IPS DF 4.7 (cell line): ENCODE results near the gene GDF15.
"Not testable (repeated sequence)": the region's sequence is repeated elsewhere in the genome, so short reads cannot be mapped to it uniquely, and the experiment has no call there.

Source experiments
- DNase-seq: peaks from one replicate; pipeline ENCODE4 v3.0.0-alpha.2; 2013; ENCODE audit warnings: low spot score; ENCODE audit errors: extremely low read depth

The GDF15 gene

GRCh38 chr19:18391509-18392075 lies 5.6 kb downstream of the GDF15 start:
- no peak for DNase-seq

GRCh38 chr19:18392417-18392816 lies 6.5 kb downstream of the GDF15 start:
- no peak for DNase-seq

- no peak for DNase-seq
Observed at GRCh38 chr19:18392926-18393325, 7.0 kb downstream of the GDF15 start.

GRCh38 chr19:18393836-18394235 lies 7.9 kb downstream of the GDF15 start:
- DNase-seq, result no peak

DNA sequence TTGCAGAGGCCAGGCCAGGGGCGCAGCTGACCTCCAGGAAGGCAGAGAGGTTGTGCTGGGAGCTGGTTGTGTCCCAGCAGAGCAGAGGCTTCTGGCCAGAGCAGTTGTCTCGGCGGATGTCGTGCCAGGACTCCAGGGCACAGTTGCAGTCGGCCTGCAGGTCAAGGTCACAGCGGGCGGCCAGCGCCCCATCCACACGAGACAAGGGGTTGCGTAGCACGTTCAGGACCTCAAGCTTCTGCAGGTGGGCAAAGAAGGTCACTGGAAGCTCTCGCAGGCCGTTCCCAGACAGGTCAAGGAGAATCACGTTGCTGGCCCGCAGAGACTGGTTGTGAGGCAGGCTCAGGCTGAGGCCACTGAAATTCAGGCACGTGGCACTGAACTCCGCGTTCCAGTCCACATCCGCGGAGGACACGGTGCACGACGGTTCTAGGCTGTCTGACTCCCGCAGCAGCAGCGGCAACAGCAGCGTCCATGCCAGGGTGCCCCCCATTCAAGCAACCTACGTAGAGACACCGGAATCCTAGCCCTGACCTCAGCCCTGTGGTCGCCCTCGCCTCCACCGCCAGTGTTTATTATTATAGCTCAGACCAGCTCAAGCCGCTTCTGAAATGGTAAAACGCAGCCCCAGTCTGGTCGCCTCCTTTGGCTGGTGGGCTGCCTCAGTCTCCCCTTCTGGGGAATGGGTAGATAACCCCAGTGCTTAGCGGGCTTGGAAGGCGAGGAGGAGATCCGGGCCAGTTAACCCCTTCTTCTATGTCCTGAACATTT lies 10.7 kb downstream of the GDF15 start:
- no peak for DNase-seq

- no peak for DNase-seq
Observed at GRCh38 chr19:18397242-18398202, 11.6 kb downstream of the GDF15 start, which contains the start of gene LRRC25. LRRC25 (minus strand) TSS chr19:18397622; CDS start chr19:18396963, 659 bp downstream.

- DNase-seq, result no peak
Observed at GRCh38 chr19:18399008-18399407, 13.1 kb downstream of the GDF15 start.

DNA sequence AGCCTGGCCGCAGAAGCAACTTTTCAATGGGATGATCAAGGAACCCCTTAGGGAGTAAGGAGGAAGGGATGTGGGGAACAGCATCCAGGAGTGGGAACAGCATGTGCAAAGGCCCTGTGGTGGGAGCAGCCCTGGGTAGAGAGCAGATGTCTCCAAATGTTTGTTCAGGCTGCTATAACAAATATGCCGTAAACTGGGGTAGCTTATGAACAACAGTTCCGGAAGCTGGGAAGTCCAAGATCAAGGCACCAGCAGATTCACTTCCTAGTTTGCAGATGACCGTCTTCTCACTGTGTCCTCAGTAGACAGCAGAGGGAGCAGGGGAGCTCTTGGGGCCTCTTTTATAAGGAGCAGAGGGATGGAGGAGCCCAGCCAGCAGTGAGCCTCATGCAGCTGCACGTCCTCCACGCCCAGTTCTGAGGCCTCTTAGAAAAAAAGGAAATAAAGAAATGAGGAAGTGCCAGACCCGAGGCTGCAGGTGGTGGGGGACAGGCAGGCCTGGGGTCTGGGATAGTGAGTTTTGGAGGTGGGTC lies 15.7 kb downstream of the GDF15 start:
- no peak for DNase-seq

- DNase-seq, result not testable (repeated sequence)
Observed at GRCh38 chr19:18402455-18403248, 16.7 kb downstream of the GDF15 start.

DNA sequence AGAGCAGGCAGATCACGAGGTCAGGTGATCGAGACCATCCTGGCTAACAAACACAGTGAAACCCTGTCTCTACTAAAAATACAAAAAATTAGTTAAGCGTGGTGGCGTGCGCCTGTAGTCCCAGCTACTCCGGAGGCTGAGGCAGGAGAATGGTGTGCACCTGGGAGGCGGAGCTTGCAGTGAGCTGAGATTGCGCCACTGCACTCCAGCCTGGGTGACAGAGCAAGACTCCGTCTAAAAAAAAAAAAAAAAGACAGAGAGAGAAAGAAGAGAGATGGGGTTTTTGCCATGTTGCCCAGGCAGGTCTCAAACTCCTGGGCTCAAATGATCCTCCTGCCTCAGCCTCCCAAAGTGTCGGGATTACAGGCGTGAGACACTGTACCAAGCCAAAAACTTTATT lies 19.8 kb downstream of the GDF15 start:
- not testable (repeated sequence) for DNase-seq

DNA sequence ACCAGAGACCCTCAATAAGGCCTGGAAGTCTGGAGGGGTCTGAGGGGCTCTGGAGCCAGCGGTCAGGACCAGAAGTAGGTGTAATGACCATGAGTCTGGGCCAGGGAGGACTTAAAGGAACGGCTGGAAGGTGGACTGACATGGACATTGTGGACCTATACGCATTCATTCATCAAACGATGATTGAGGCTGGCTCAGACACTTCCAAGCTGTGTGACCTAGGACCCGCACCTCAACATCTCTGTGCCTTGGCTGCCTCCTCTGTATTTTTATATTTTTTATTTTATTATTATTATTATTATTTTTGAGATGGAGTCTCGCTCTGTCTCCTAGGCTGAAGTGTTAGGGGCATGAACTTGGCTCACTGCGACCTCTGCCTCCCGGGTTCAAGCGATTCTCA lies 20.8 kb downstream of the GDF15 start:
- no peak for DNase-seq

GRCh38 chr19:18408053-18408476 lies 22.1 kb downstream of the GDF15 start:
- no peak for DNase-seq

- no peak for DNase-seq
Observed at GRCh38 chr19:18412610-18413239, 26.8 kb downstream of the GDF15 start.

DNA sequence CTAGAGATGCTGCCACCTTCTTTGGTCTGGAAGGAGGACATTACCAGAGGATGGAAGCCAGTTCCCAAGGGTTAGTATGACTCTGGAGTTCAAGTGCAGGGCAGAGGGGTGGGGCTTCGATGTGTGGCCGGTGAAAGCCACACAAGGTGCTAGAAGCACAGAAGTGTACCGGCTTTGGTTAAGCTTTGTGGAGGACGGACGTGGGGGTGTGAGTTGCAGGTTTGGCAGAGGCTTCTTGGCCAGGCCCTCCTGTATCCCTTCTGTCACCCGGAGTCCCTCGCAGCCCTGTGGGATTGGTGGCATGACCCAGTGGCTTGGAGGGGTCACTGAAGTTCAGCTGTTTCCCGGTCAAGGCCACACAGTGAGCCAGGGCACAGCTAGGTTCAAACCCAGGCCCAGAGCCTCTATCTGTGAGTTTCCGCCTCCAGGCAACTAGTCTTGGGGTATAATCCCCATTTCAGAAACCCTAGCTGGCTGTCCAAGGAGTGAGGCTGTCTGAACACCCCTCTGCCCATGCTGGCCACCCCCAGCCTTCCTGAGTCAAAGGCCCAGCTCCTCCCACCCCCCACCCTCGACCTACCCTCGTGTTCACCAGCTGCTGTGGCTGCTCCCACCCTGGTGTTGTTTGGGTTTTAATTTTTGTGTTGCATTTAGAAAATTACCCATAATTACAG lies 28.7 kb downstream of the GDF15 start:
- no peak for DNase-seq

- DNase-seq, result no peak
Observed at GRCh38 chr19:18415178-18415867, 29.4 kb downstream of the GDF15 start.

DNA sequence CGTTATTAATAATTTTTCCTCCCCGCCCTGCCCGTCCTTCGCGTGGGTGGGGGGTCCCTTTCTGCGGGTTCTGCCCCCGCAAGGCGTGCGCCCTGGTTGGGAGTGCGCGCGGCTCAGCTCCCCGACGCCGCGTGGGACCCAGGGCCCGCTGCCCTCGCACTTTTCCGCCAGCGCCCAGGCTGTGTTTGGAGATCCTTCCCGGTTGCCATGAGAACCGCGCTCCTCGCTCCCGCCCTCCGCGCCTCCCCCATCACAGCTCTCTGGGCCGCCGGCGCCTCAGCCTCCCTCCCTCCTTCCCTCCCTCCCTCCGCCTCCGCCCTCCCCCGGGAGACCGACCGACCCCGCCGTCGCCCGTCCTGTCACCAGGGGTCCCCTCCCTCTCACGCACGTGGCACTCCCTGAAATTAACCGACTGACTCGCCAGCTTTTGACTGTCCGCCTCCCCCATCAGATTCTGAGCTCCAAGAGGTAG lies 30.9 kb downstream of the GDF15 start:
- DNase-seq, result no peak

DNA sequence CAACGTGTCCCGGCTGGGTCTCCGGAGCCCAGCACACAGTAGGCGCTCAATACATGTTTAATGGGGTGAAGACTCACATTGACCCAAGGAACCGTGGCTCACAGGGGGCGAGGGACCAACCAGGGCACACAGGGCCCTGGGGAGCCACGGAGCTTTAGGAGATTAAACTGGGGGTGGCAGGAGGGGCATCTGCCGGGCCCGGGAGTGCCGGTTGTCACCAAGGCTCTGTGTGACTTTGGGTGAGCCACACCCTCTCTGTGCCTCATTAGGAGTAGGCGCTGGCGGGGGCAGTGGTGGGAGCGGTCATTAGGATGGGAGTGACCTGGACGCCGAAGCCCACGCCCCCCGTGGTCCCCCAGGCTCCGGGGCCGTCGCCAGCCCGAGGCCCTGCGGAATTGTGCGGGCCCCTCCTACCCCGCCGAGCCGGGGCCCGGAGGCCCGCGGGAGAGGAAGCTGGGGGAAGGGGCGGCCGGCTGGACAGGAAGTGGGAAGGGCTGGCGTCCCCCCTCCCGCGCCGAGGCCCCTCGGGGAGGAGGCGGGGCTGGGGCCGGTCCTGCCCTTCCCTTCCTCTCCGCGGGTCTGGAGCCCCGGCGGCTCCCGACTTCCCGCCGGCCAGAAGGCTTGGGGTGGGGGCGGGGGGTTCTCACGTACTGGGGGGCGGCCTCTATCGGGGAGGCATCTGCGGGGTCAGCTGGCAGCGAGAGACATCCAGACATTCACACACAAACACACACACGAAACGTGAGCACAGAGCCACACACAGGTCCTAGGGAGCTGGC lies 31.5 kb downstream of the GDF15 start:
- no peak for DNase-seq

GRCh38 chr19:18418029-18418482 lies 32.1 kb downstream of the GDF15 start:
- no peak for DNase-seq
